Measurements from ENCODE around the gene TTLL11.

The TTLL11 gene

GRCh38 chr9:121876255-121876654 is 216.9 kb downstream of the TTLL11 start:
- TF ChIP-seq, protein P1, sequence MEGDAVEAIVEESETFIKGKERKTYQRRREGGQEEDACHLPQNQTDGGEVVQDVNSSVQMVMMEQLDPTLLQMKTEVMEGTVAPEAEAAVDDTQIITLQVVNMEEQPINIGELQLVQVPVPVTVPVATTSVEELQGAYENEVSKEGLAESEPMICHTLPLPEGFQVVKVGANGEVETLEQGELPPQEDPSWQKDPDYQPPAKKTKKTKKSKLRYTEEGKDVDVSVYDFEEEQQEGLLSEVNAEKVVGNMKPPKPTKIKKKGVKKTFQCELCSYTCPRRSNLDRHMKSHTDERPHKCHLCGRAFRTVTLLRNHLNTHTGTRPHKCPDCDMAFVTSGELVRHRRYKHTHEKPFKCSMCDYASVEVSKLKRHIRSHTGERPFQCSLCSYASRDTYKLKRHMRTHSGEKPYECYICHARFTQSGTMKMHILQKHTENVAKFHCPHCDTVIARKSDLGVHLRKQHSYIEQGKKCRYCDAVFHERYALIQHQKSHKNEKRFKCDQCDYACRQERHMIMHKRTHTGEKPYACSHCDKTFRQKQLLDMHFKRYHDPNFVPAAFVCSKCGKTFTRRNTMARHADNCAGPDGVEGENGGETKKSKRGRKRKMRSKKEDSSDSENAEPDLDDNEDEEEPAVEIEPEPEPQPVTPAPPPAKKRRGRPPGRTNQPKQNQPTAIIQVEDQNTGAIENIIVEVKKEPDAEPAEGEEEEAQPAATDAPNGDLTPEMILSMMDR (IDR thresholded peaks at IDR 0.05; ENCODE audit: control insufficient read depth, extremely low read depth, insufficient read depth) = no peak
- no peak for DNase-seq (ENCODE audit: low read depth)
- no peak overlapping the region for H3K4me3 ChIP-seq (ENCODE audit: low read depth, low read length)

DNA sequence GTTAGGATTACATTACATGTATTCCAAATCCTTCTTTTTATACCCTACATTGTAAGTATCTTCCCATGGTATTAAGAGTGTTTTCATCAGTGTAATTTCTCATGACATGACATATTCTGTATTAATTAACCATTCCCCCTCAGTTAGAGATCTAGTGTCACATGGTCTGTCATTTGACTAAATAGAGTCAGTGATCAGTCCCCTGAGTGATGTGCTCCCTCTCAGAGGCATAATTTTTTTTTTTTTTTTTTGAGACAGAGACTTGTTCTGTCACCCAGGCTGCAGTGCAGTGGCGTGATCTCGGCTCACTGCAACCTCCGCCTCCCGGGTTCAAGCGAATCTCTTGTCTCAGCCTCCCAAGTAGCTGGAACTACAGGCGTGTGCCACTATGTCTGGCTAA is 218.6 kb downstream of the TTLL11 start:
- TF ChIP-seq, protein P1 (IDR thresholded peaks at IDR 0.05; ENCODE audit: control insufficient read depth, extremely low read depth, insufficient read depth) = no peak

GRCh38 chr9:121871431-121872025 is 221.6 kb downstream of the TTLL11 start:
- no peak overlapping the region for H3K4me3 ChIP-seq (ENCODE audit: low read depth, low read length)
- DNase-seq (ENCODE audit: low read depth) = no peak
- TF ChIP-seq, protein P1 (IDR thresholded peaks at IDR 0.05; ENCODE audit: control insufficient read depth, extremely low read depth, insufficient read depth) = no peak

More for the DNA sequence above, 218.6 kb downstream of the TTLL11 start:
- H3K4me3 ChIP-seq (ENCODE audit: low read depth, low read length) = no peak overlapping the region
- DNase-seq (ENCODE audit: low read depth) = no peak

- TF ChIP-seq, protein P1 (IDR thresholded peaks at IDR 0.05; ENCODE audit: control insufficient read depth, extremely low read depth, insufficient read depth) = no peak
- DNase-seq (ENCODE audit: low read depth) = no peak
- H3K4me3 ChIP-seq (ENCODE audit: low read depth, low read length) = no peak overlapping the region
Measured at GRCh38 chr9:121870271-121870670, 222.8 kb downstream of the TTLL11 start.

GRCh38 chr9:121868626-121869025 is 224.5 kb downstream of the TTLL11 start:
- TF ChIP-seq, protein P1 (IDR thresholded peaks at IDR 0.05; ENCODE audit: control insufficient read depth, extremely low read depth, insufficient read depth) = no peak
- no peak overlapping the region for H3K4me3 ChIP-seq (ENCODE audit: low read depth, low read length)
- no peak for DNase-seq (ENCODE audit: low read depth)

GRCh38 chr9:121866927-121867326 is 226.2 kb downstream of the TTLL11 start:
- DNase-seq (ENCODE audit: low read depth) = no peak
- H3K4me3 ChIP-seq (ENCODE audit: low read depth, low read length) = no peak overlapping the region
- TF ChIP-seq, protein P1 (IDR thresholded peaks at IDR 0.05; ENCODE audit: control insufficient read depth, extremely low read depth, insufficient read depth) = no peak

DNA sequence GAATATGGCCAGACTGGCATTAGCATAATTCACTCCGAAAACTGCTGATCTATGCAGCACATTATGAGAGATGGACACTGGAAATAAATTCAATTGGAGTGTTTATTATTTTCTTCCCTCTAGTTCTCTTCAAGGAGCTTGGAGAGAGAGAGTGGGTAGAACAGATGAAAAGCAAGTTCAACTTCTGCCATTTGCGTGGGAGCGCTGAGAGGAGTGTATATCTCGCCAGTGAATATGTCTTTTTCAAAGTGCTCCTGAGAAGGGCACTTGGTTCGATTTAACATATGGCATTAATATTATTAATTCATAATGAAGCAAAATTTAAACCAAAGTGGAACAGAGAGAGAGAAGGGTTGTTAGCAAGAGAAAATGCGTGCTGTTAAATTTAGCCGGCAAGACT is 227.2 kb downstream of the TTLL11 start:
- no peak for DNase-seq (ENCODE audit: low read depth)
- TF ChIP-seq, protein P1 (IDR thresholded peaks at IDR 0.05; ENCODE audit: control insufficient read depth, extremely low read depth, insufficient read depth) = no peak
- H3K4me3 ChIP-seq (ENCODE audit: low read depth, low read length) = no peak overlapping the region

Measured in LNCaP clone FGC (cell line).